ENCODE measurements around the gene CORO7. TPM values are rescaled to one million over a fixed set of nuclear protein-coding genes. Genes with fewer than 3 reads are reported as not detected.

Gene CORO7
- total RNA-seq, 1 experiment from 2014 or later: 49.7 TPM

GRCh38 chr16:4356820-4357219 lies 59.6 kb downstream of the CORO7 start:
- peaks cover 7% of the 10 kb centered on the region; the same call in 1 of the 2 replicates for H3K36me3 ChIP-seq
- no peaks in the 10 kb centered on the region for H3K27me3 ChIP-seq
- H3K4me3 ChIP-seq: no peak overlapping the region
- DNase-seq: no peak
- no peak overlapping the region for H3K27ac ChIP-seq
- no peaks in the 10 kb centered on the region for H3K4me1 ChIP-seq
- H3K9me3 ChIP-seq (replicated peaks): no peaks in the 10 kb centered on the region

GRCh38 chr16:4354512-4355409 lies 61.6 kb downstream of the CORO7 start:
- H3K9me3 ChIP-seq (replicated peaks): no peaks in the 10 kb centered on the region
- 0 out of 2 replicates have a peak, but pooled peaks cover 2% of the 10 kb centered on the region for H3K4me1 ChIP-seq
- H3K27me3 ChIP-seq: no peaks in the 10 kb centered on the region
- no peak overlapping the region for H3K27ac ChIP-seq
- no peak for DNase-seq
- no peak overlapping the region for H3K4me3 ChIP-seq
- peaks cover 5% of the 10 kb centered on the region; the same call in 1 of the 2 replicates for H3K36me3 ChIP-seq

DNA sequence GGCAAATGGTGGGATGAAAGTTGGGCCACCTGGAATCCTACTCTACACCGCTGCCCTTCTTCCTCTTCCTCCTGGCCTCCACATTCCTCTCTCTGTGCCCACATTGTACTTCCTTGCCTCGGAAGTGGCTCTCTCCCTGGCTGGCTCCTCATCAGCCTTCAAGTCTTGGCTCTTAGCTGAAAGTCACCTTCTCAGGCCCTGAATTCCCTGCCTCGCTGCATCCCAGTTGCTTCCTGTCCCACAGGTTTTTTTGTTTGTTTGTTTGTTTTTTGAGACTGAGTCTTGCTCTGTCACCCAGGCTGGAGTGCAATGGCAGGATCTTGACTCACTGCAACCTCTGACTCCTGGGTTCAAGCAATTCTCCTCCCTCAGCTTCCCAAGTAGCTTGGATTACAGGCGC lies 62.7 kb downstream of the CORO7 start:
- Histone ChIP-seq H3K4me3 (no peak overlapping the region), H3K4me1 (0 out of 2 replicates have a peak, but pooled peaks cover 2% of the 10 kb centered on the region), H3K36me3 (peaks cover 1% of the 10 kb centered on the region; the same call in 1 of the 2 replicates), H3K27ac (no peak overlapping the region), H3K27me3 (no peaks in the 10 kb centered on the region), H3K9me3 (replicated peaks) (no peaks in the 10 kb centered on the region)
- DNase-seq: no peak

- Histone ChIP-seq H3K9me3 (replicated peaks) (no peaks in the 10 kb centered on the region), H3K36me3 (no peaks in the 10 kb centered on the region), H3K4me1 (0 out of 2 replicates have a peak, but pooled peaks cover 2% of the 10 kb centered on the region), H3K27ac (no peak overlapping the region), H3K27me3 (no peaks in the 10 kb centered on the region), H3K4me3 (no peak overlapping the region)
- no peak for DNase-seq
Measured at GRCh38 chr16:4352843-4353242, 63.6 kb downstream of the CORO7 start.

- DNase-seq: no peak
- Histone ChIP-seq H3K9me3 (replicated peaks) (no peaks in the 10 kb centered on the region), H3K4me3 (peak overlapping the region; percentile 74), H3K27me3 (no peaks in the 10 kb centered on the region), H3K4me1 (0 out of 2 replicates have a peak, but pooled peaks cover 2% of the 10 kb centered on the region), H3K36me3 (no peaks in the 10 kb centered on the region), H3K27ac (no peak overlapping the region)
Measured at GRCh38 chr16:4351880-4352279, 64.5 kb downstream of the CORO7 start.

DNA sequence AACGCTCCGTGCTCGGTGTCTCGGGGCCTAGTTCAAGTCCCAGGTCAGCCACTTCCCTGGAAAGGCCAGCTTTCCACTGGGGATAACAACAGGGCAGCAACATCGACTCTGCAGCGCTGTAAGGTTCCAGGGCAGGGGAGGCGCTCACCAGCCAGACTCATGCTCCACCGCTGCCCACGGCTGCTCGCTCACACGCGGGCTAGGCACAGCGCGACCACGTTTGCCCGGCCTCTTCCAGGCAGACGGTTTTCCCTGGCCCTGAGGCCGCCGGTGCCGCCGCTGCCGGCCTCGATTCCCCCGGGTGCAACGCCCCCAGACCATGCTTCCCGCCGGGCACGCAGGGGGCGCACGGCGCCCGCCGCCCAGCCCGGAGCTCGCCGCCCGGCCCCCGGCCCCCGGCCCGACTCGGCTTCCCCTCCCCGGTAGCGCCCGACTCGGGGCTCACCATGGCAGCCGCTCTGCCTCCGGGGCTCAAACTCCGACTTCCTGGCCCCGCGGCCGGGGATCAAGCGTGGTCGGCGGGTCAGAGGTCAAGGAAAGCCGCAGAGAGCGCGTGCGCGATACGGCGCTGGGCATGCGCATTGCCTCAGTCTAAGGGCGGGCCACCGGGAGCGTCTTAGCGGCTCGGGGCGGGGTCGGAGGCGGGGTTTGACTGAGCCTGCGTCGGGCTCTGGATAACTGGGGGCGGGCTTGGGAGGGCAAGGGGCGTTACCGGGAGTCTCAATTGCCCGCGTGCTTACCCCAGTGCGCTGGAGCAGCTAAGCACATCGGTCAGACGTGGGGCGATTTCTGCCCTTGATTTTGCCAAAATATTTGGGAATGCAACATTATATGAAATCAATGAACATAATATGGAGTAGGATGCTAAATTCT lies 65.4 kb downstream of the CORO7 start, which contains the start of gene PAM16:
Gene PAM16 (minus strand): TSS at position 535 of the 873 bp plus-strand sequence. CDS start 87 bp downstream, at position 448.
- H3K27me3 ChIP-seq: no peaks in the 10 kb centered on the region
- peak within 1 kb of the TSS; percentile 74 for H3K4me3 ChIP-seq
- 0 out of 2 replicates have a peak, but pooled peaks cover 2% of the 10 kb centered on the region for H3K4me1 ChIP-seq
- H3K9me3 ChIP-seq (replicated peaks): no peaks in the 10 kb centered on the region
- peak within 1 kb of the TSS; percentile 41; the same call in 1 of the 2 replicates for H3K27ac ChIP-seq
- DNase-seq: peak; percentile 97
- no peaks in the 10 kb centered on the region for H3K36me3 ChIP-seq

DNA sequence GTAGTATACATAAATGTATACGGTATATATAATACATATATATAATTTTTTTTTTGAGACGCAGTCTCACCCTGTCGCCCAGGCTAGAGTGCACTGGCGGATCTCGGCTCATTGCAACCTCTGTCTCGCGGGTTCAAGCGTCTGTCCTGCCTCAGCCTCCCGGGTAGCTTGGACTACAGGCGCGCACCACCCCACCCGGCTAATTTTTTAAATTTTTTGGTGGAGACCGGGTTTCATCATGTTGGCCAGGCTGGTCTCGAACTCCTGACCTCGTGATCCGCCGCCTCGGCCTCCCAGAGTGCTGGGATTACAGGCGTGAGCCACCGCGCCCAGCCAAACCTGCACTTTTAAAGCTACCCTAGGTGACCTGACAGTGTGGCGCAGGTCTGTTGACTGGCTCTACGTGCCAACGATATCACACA lies 66.0 kb downstream of the CORO7 start:
- Histone ChIP-seq H3K27ac (peak overlapping the region; percentile 41; the same call in 1 of the 2 replicates), H3K4me1 (0 out of 2 replicates have a peak, but pooled peaks cover 2% of the 10 kb centered on the region), H3K36me3 (no peaks in the 10 kb centered on the region), H3K9me3 (replicated peaks) (no peaks in the 10 kb centered on the region), H3K4me3 (peak overlapping the region; percentile 74), H3K27me3 (no peaks in the 10 kb centered on the region)
- no peak for DNase-seq

GRCh38 chr16:4349332-4349731 lies 67.1 kb downstream of the CORO7 start:
- H3K4me1 ChIP-seq: 0 out of 2 replicates have a peak, but pooled peaks cover 2% of the 10 kb centered on the region
- DNase-seq: no peak
- no peaks in the 10 kb centered on the region for H3K27me3 ChIP-seq
- H3K4me3 ChIP-seq: no peak overlapping the region
- H3K27ac ChIP-seq: no peak overlapping the region
- H3K36me3 ChIP-seq: no peaks in the 10 kb centered on the region
- H3K9me3 ChIP-seq (replicated peaks): no peaks in the 10 kb centered on the region

DNA sequence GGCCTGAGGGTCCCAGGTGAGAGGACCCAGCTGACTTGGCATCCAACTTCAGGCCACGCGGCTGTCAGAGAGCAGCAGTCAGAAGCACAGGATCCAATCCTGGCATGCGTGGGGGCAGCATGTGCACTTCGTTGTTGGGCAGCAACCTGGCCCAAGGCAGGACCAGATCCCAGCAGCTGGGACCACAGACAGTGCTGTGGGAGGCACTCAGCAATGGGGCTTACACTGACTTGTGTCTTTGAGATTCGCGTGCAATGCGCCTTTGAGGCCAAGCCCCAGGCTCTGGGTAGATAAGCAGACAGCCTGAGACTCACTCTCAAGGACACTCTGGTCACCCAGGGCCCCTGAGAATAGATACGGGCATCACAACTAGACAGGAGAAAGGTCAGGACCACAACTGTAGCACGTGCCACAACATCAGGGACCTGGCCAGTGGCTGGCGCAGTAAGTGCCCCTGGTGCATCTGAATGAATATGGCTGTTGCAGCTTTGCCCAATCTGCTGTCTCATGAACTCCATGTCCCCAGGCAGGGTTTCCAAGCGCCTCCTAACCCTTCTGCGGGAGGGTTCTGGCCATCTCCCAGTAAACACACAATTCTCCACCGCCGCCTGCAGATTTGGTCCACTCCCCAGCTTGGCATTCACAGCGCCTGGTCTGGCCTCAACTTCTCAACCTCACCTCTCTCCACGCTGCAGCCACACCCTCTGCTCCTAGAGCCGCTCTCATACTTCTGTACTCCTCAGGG lies 68.5 kb downstream of the CORO7 start:
- no peak for DNase-seq
- Histone ChIP-seq H3K9me3 (replicated peaks) (no peaks in the 10 kb centered on the region), H3K4me1 (0 out of 2 replicates have a peak, but pooled peaks cover 2% of the 10 kb centered on the region), H3K27me3 (no peaks in the 10 kb centered on the region), H3K36me3 (no peaks in the 10 kb centered on the region), H3K4me3 (no peak overlapping the region), H3K27ac (no peak overlapping the region)

DNA sequence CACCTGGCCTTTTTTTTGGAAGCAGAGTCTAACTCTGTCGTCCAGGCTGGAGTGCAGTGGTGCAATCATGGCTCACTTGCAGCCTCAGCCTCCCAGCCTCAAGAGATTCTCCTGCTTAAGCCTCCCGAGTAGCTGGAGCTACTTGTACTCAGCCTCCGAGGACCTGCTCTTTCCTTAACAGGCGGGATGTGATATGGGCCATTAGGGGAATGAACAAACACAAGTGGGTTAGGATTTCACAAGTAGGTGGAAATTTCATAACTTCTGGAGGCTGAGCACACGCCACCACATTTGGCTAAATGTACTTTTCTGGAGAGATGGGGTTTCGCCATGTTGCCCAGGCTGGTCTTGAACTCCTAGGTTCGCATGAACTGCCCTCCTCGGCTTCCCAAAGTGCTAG lies 69.4 kb downstream of the CORO7 start:
- no peaks in the 10 kb centered on the region for H3K36me3 ChIP-seq
- H3K4me3 ChIP-seq: no peak overlapping the region
- no peak overlapping the region for H3K27ac ChIP-seq
- H3K27me3 ChIP-seq: no peaks in the 10 kb centered on the region
- DNase-seq: no peak
- no peaks in the 10 kb centered on the region for H3K9me3 ChIP-seq (replicated peaks)
- H3K4me1 ChIP-seq: 0 out of 2 replicates have a peak, but pooled peaks cover 2% of the 10 kb centered on the region

- Histone ChIP-seq H3K9me3 (replicated peaks) (no peaks in the 10 kb centered on the region), H3K4me1 (no peaks in the 10 kb centered on the region), H3K36me3 (no peaks in the 10 kb centered on the region), H3K27ac (no peak overlapping the region), H3K27me3 (no peaks in the 10 kb centered on the region), H3K4me3 (no peak overlapping the region)
- no peak for DNase-seq
Measured at GRCh38 chr16:4345836-4346781, 70.3 kb downstream of the CORO7 start.

DNA sequence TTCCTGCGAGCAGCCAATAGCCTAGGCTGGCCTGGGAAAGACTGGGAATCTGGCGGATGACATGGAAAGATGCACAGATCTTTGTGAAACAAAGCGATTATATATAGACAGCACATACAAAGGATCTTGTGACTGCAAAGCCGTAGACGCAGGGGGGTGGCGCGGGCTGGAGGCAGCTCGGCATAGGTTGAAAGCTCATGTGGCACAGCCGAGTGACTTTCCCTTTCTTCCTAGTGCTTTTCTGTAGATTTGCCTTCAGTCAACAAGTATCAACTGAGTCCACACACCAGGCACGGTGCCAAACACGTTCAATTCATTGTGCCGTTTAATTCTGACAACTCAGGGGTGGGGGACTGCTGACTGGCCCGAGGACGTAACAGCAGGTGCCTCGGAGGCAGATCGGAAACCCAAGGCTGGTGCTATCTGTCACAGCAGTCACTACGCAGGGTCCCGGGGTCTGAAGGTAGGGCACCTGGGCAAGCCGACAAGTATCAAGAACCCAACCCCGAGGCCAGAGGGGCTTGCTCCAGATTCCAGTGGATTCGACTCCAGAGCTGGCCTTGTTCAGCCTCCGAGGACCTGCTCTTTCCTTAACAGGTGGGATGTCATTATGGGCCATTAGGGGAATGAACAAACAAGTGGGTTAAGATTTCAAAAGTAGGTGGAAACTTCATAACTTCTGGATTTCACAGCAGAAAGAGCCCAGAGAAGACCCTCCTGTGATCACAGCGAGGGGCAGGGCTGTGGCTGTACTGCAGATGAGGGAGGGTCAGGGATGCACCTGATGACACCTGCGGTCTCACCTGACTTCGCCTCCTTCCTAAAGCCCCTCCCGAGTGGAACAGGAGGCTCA lies 71.2 kb downstream of the CORO7 start:
- H3K4me3 ChIP-seq: no peak overlapping the region
- no peaks in the 10 kb centered on the region for H3K9me3 ChIP-seq (replicated peaks)
- no peak for DNase-seq
- no peaks in the 10 kb centered on the region for H3K27me3 ChIP-seq
- no peaks in the 10 kb centered on the region for H3K36me3 ChIP-seq
- H3K27ac ChIP-seq: no peak overlapping the region
- no peaks in the 10 kb centered on the region for H3K4me1 ChIP-seq
